ENCODE measurements around the gene GTF2H1.
"Not testable (repeated sequence)": the region's sequence is repeated elsewhere in the genome, so short reads cannot be mapped to it uniquely, and the experiment has no call there.

Gene GTF2H1

GRCh38 chr11:18320617-18321016, 1.8 kb upstream of the GTF2H1 start:
- DNase-seq: no peak

GRCh38 chr11:18321578-18321968, 794 bp upstream of the GTF2H1 start:
- DNase-seq: no peak

GRCh38 chr11:18322818-18323570, 627 bp downstream of the GTF2H1 start:
- no peak for DNase-seq

- DNase-seq: not testable (repeated sequence)
These were observed 1.5 kb downstream of the GTF2H1 start for GRCh38 chr11:18323881-18324280.

- no peak for DNase-seq
These were observed 2.0 kb downstream of the GTF2H1 start for GRCh38 chr11:18324381-18324780.

GRCh38 chr11:18329196-18329870, 7.0 kb downstream of the GTF2H1 start:
- DNase-seq: no peak

- no peak for DNase-seq
These were observed 8.6 kb downstream of the GTF2H1 start for GRCh38 chr11:18330921-18331320.

- no peak for DNase-seq
These were observed 9.9 kb downstream of the GTF2H1 start for GRCh38 chr11:18332302-18332701.

- DNase-seq: no peak
These were observed 10.5 kb downstream of the GTF2H1 start for GRCh38 chr11:18332891-18333290.

GRCh38 chr11:18347471-18348125, 25.2 kb downstream of the GTF2H1 start:
- peak; percentile 83 for DNase-seq

- DNase-seq: no peak
These were observed 30.2 kb downstream of the GTF2H1 start for GRCh38 chr11:18352581-18352980.

- no peak for DNase-seq
These were observed 36.3 kb downstream of the GTF2H1 start for GRCh38 chr11:18358646-18359045.

- no peak for DNase-seq
These were observed 38.8 kb downstream of the GTF2H1 start for GRCh38 chr11:18361154-18361553.

GRCh38 chr11:18364495-18365073, 42.2 kb downstream of the GTF2H1 start:
- no peak for DNase-seq

- no peak for DNase-seq
These were observed 43.4 kb downstream of the GTF2H1 start for GRCh38 chr11:18365741-18366140.

GRCh38 chr11:18366286-18366685, 43.9 kb downstream of the GTF2H1 start:
- no peak for DNase-seq

GRCh38 chr11:18367431-18367830, 45.1 kb downstream of the GTF2H1 start:
- no peak for DNase-seq

- no peak for DNase-seq
These were observed 45.9 kb downstream of the GTF2H1 start for GRCh38 chr11:18368221-18368620.

GRCh38 chr11:18369398-18369797, 47.0 kb downstream of the GTF2H1 start:
- no peak for DNase-seq

- DNase-seq: no peak
These were observed 48.9 kb downstream of the GTF2H1 start for GRCh38 chr11:18371279-18371678.

- DNase-seq: no peak
These were observed 49.8 kb downstream of the GTF2H1 start for GRCh38 chr11:18372201-18372600.

GRCh38 chr11:18374956-18375355, 52.6 kb downstream of the GTF2H1 start:
- DNase-seq: no peak

GRCh38 chr11:18375941-18376340, 53.6 kb downstream of the GTF2H1 start:
- DNase-seq: no peak

- DNase-seq: no peak
These were observed 56.8 kb downstream of the GTF2H1 start for GRCh38 chr11:18379201-18379600.
